ENCODE results near the gene ADSS2.

GRCh38 chr1:244451539-244451950 lies at the start of gene ADSS2:
- TF ChIP-seq, protein P1, sequence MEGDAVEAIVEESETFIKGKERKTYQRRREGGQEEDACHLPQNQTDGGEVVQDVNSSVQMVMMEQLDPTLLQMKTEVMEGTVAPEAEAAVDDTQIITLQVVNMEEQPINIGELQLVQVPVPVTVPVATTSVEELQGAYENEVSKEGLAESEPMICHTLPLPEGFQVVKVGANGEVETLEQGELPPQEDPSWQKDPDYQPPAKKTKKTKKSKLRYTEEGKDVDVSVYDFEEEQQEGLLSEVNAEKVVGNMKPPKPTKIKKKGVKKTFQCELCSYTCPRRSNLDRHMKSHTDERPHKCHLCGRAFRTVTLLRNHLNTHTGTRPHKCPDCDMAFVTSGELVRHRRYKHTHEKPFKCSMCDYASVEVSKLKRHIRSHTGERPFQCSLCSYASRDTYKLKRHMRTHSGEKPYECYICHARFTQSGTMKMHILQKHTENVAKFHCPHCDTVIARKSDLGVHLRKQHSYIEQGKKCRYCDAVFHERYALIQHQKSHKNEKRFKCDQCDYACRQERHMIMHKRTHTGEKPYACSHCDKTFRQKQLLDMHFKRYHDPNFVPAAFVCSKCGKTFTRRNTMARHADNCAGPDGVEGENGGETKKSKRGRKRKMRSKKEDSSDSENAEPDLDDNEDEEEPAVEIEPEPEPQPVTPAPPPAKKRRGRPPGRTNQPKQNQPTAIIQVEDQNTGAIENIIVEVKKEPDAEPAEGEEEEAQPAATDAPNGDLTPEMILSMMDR (IDR thresholded peaks at IDR 0.05 in 4 of 5, conservative IDR thresholded peaks at IDR 0.05 in 1 of 5): no peak
- peak; percentile 82 to 87 for TF ChIP-seq POLR2A (IDR thresholded peaks at IDR 0.05)
